OCI-M2 (cell line): ENCODE measurements around the gene TRIM41.
"Not testable (repeated sequence)": the region's sequence is repeated elsewhere in the genome, so short reads cannot be mapped to it uniquely, and the experiment has no call there.

Experiments
- DNase-seq: peaks from one replicate; lab custom pipeline; 2025; ENCODE audit not compliant: unreplicated experiment; lab: John Stamatoyannopoulos, UW

Gene TRIM41

GRCh38 chr5:181283347-181283746, 60.3 kb downstream of the TRIM41 start:
- no peak for DNase-seq

- DNase-seq, result not testable (repeated sequence)
Observed at GRCh38 chr5:181283841-181284755, 61.0 kb downstream of the TRIM41 start.
